Measurements from ENCODE around the gene ARL9. TPM values are rescaled to one million over a fixed set of nuclear protein-coding genes. Genes with fewer than 3 reads are reported as not detected.

Gene ARL9
- total and polyA plus RNA-seq, 10 donors, result 0.02 to 0.30 (median 0.25) TPM; not detected in 5

DNA sequence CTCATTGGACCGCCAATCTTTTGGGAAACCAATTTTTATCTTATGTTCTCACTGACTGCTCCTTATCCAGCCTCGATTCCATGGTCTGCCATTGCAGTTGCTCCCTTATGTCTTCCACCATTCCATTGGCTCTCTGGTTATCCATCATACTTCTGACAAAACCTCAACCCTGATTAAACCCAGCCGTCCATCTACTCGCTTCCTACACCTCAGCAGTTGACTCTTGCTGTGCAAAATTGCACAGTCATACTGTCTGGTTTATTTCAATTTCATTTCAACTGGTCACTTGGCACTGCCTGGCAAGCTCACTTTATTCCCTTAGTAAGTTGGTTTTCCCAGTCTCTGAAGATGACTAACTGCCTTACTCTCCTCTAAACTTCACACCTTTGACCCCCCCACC, 26.2 kb downstream of the ARL9 start:
- Histone ChIP-seq H3K27ac (no peak overlapping the region), H3K27me3 (replicated peaks in 1 of 7) (peaks cover 0 to 56% (median 21%) of the 10 kb centered on the region in 7 donors), H3K36me3 (no peaks in the 10 kb centered on the region), H3K4me1 (peaks cover 0 to 19% (median 10%) of the 10 kb centered on the region in 6 donors), H3K9me3 (no peaks in the 10 kb centered on the region), H3K4me3 (no peak overlapping the region)
- TF ChIP-seq POLR2AphosphoS5 (IDR thresholded peaks at IDR 0.05), result no peak
- no peak for DNase-seq
- WGBS, 5 donors, result 62 to 75% (median 69%) methylated on average over 4 of the region's 4 CpGs
- intact Hi-C loops (cut with DNase I; ENCODE audit: low total_unique reads), result no loop called here

DNA sequence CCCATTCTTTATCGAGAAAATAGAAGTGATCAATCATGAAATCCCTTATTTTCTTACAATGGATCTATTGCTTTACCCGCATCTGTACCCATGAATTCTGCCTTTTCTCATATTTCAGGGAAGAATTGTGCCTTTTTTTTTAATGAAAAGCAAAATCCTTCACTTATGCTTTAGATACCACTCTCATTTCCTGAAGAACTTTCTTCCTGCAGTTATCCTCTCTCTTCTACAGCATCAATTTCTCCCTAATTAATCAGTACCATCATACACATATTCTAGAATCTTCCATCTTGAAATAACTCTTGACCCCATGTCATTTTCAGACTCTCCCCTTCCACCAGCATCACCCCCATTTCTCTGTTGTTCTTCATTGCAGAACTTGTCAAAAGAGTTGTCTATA, 26.6 kb downstream of the ARL9 start:
- intact Hi-C loops (cut with DNase I; ENCODE audit: low total_unique reads), result no loop called here
- Histone ChIP-seq H3K4me1 (peaks cover 0 to 19% (median 10%) of the 10 kb centered on the region in 6 donors), H3K27me3 (replicated peaks in 1 of 7) (peaks cover 0 to 56% (median 21%) of the 10 kb centered on the region in 7 donors), H3K4me3 (no peak overlapping the region), H3K27ac (no peak overlapping the region), H3K36me3 (no peaks in the 10 kb centered on the region), H3K9me3 (no peaks in the 10 kb centered on the region)
- 93 to 99% (median 98%) methylated on average over 2 of the region's 2 CpGs for WGBS, 5 donors
- no peak for DNase-seq
- TF ChIP-seq POLR2A (IDR thresholded peaks at IDR 0.05) (no peak), POLR2AphosphoS5 (IDR thresholded peaks at IDR 0.05) (no peak)
- TF ChIP-seq, protein P1, sequence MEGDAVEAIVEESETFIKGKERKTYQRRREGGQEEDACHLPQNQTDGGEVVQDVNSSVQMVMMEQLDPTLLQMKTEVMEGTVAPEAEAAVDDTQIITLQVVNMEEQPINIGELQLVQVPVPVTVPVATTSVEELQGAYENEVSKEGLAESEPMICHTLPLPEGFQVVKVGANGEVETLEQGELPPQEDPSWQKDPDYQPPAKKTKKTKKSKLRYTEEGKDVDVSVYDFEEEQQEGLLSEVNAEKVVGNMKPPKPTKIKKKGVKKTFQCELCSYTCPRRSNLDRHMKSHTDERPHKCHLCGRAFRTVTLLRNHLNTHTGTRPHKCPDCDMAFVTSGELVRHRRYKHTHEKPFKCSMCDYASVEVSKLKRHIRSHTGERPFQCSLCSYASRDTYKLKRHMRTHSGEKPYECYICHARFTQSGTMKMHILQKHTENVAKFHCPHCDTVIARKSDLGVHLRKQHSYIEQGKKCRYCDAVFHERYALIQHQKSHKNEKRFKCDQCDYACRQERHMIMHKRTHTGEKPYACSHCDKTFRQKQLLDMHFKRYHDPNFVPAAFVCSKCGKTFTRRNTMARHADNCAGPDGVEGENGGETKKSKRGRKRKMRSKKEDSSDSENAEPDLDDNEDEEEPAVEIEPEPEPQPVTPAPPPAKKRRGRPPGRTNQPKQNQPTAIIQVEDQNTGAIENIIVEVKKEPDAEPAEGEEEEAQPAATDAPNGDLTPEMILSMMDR (IDR thresholded peaks at IDR 0.05 in 8 of 11, conservative IDR thresholded peaks at IDR 0.05 in 3 of 11), result no peak

DNA sequence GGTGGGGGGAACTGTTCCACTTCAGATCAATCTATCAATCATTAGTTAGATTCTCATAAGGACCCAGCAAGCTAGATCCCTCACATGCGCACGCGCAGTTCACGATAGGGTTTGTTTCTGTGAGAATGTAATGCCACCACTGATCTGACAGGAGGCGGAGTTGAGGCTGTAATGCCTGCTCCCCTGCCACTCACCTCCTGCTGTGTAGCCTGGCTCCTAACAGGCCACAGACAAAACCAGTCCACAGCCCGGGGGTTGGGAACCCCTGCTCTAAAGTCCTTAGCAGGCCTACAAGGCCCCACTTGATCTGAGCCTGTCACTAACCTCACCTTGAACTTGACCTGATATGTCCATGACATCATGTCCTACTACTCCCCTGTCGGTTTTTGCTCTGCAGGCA, 30.3 kb downstream of the ARL9 start:
- TF ChIP-seq POLR2AphosphoS5 (IDR thresholded peaks at IDR 0.05) (no peak), POLR2A (IDR thresholded peaks at IDR 0.05) (no peak)
- TF ChIP-seq, protein P1 (IDR thresholded peaks at IDR 0.05 in 8 of 11, conservative IDR thresholded peaks at IDR 0.05 in 3 of 11), result no peak
- intact Hi-C loops (cut with DNase I; ENCODE audit: low total_unique reads), result no loop called here
- Histone ChIP-seq H3K27ac (no peak overlapping the region), H3K36me3 (no peaks in the 10 kb centered on the region), H3K9me3 (no peaks in the 10 kb centered on the region), H3K4me1 (peaks cover 0 to 7% (median 5%) of the 10 kb centered on the region in 6 donors), H3K27me3 (replicated peaks in 1 of 7) (peaks cover 0 to 50% (median 16%) of the 10 kb centered on the region in 7 donors), H3K4me3 (no peak overlapping the region)
- no peak for DNase-seq
- WGBS, 5 donors, result 62 to 98% (median 83%) methylated on average over 6 to 7 of the region's 7 CpGs

DNA sequence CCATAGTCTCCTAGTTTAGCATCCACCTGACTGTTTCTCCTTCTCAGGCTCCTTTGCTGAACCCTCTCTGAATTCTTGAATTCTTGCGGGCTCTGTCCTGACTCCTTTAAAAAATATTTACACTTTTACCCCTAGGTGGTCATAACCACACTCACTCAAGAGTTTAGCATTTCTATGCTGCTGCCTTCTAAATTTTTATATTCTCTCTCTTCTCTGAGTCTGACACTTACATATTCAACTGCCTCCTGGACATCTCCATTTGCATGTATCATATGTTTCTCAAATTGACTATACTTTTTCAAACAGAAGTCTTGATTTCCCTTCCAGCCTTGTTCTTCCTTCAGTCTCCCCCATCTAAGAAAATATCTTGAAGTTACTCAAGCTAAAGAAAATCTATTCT, 31.6 kb downstream of the ARL9 start:
- Histone ChIP-seq H3K9me3 (no peaks in the 10 kb centered on the region), H3K27me3 (replicated peaks in 1 of 7) (peaks cover 0 to 38% (median 8%) of the 10 kb centered on the region in 7 donors), H3K4me3 (no peak overlapping the region), H3K27ac (no peak overlapping the region), H3K4me1 (no peaks in the 10 kb centered on the region), H3K36me3 (no peaks in the 10 kb centered on the region)
- 92 to 99% (median 97%) methylated on average over 1 of the region's 1 CpG for WGBS, 5 donors
- no peak for DNase-seq
- intact Hi-C loops (cut with DNase I; ENCODE audit: low total_unique reads), result no loop called here
- no peak for TF ChIP-seq POLR2AphosphoS5 (IDR thresholded peaks at IDR 0.05)
- TF ChIP-seq POLR2A (IDR thresholded peaks at IDR 0.05), result no peak
- TF ChIP-seq, protein P1 (IDR thresholded peaks at IDR 0.05 in 8 of 11, conservative IDR thresholded peaks at IDR 0.05 in 3 of 11), result no peak

DNA sequence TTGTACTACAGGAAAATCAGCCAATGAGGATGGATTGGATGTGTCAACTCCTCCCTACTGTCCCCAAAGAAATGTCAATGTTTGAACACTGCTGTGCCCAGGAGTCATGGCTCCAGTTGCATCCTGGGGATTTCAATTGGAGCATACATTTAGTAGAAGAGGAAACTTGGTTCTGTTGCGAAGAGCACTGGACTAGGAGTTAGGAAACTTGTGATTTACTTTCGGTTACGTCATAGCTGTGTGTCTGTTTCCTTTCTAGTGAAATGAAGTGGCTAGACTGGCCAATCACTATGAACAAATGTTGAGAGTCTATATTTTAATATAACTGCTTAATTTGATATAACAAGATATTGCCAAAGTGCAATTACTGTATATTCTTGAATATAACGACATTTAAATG, 35.2 kb downstream of the ARL9 start:
- intact Hi-C loops (cut with DNase I; ENCODE audit: low total_unique reads), result loop anchor here (10.0 kb wide), 1 partner anchor 264 kb away; no protein-coding TSS in a partner anchor
- Histone ChIP-seq H3K9me3 (no peaks in the 10 kb centered on the region), H3K36me3 (no peaks in the 10 kb centered on the region), H3K4me1 (peaks cover 0 to 14% (median 10%) of the 10 kb centered on the region in 6 donors), H3K4me3 (no peak overlapping the region), H3K27me3 (replicated peaks in 1 of 7) (peaks cover 0 to 5% (median 0%) of the 10 kb centered on the region in 7 donors), H3K27ac (no peak overlapping the region)
- no peak for DNase-seq
- WGBS, 5 donors, result 67 to 93% (median 76%) methylated on average over 4 of the region's 4 CpGs
- TF ChIP-seq, protein P1 (IDR thresholded peaks at IDR 0.05 in 8 of 11, conservative IDR thresholded peaks at IDR 0.05 in 3 of 11), result no peak
- TF ChIP-seq POLR2A (IDR thresholded peaks at IDR 0.05) (no peak), POLR2AphosphoS5 (IDR thresholded peaks at IDR 0.05) (no peak)
